Measurements from ENCODE around the gene MYO1B.

- TF ChIP-seq CTCF (conservative IDR thresholded peaks at IDR 0.05; ENCODE audit: low read length) (no peak), EZH2phosphoT487 (IDR thresholded peaks at IDR 0.05; ENCODE audit: borderline replicate concordance) (no peak)
Measured at GRCh38 chr2:191255271-191255670, 10.1 kb downstream of the MYO1B start.

Measured in Loucy (cell line).